GM12873 (cell line): Measurements from ENCODE around the gene CDKN2AIP.
A peak's percentile ranks its signal among the peaks of the same experiment; 100 is the strongest.

Experiments
- CTCF ChIP-seq: IDR thresholded peaks from 2 replicates; pipeline ENCODE4 v1.5.1; 2012; ENCODE audit warnings: low read depth, mild to moderate bottlenecking, moderate library complexity, low read length, control low read depth; ENCODE audit not compliant: insufficient read depth; ENCODE audit errors: missing control alignments

The CDKN2AIP gene

DNA sequence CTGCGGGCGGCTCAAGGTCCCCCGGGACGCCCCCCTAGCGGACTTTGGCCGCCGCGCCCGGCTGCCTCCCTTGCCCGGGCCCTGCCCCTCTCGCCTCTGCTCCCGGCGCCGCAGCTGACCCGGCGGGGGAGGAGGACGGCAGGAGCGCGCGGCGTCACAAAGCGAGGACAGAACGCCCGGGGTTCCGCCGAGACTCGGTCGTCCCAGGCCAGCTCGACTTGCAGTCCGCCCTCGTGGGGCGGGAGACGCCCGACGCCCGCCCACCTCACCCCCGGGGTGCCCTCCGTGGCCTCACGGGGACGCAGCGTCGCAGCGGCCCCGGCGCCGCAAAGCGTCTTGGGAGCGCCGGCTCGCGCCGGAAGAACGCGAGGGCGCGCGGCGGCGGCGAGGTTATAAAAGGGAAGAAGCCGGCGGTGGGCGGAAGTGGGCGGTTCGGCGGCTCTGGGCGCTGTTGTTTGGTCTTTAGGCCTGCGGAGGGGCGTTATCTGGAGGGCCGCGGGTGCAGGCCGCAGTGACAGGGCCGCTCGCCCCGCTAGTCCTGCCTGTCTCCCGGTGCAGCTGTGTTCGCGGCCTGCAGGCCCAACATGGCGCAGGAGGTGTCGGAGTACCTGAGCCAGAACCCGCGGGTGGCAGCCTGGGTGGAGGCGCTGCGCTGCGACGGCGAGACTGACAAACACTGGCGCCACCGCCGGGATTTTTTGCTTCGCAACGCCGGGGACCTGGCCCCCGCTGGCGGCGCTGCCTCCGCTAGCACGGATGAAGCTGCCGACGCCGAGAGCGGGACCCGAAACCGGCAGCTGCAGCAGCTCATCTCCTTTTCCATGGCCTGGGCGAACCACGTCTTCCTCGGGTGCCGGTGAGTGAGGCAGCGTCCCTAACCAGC, at the start of gene CDKN2AIP:
CDKN2AIP (plus strand) TSS at position 423 of the 883 bp plus-strand sequence; CDS start at position 585, 162 bp downstream.
- TF ChIP-seq CTCF: no peak

DNA sequence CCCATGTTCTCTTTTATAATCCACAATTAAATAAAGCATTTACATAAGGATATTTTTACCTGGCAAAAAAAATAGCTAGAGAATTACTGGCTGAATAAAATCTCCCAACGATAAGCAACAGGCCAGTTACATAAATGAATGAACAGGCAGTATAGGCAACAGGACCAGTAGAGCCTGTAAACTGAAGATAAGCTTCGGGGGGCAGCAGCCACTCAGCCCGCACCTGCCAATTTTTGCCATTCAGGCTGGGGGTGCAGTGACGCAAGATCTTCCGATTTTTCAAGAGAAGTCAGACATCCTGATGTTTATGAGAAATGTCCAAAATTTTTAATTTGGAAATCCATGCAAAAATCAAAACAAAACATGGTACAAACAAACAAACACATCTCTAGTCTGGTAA, 49.0 kb upstream of the CDKN2AIP start:
- TF ChIP-seq CTCF: no peak

GRCh38 chr4:183396227-183396637, 48.2 kb upstream of the CDKN2AIP start:
- no peak for TF ChIP-seq CTCF

- no peak for TF ChIP-seq CTCF
Observed at GRCh38 chr4:183397741-183398297, 46.6 kb upstream of the CDKN2AIP start.

DNA sequence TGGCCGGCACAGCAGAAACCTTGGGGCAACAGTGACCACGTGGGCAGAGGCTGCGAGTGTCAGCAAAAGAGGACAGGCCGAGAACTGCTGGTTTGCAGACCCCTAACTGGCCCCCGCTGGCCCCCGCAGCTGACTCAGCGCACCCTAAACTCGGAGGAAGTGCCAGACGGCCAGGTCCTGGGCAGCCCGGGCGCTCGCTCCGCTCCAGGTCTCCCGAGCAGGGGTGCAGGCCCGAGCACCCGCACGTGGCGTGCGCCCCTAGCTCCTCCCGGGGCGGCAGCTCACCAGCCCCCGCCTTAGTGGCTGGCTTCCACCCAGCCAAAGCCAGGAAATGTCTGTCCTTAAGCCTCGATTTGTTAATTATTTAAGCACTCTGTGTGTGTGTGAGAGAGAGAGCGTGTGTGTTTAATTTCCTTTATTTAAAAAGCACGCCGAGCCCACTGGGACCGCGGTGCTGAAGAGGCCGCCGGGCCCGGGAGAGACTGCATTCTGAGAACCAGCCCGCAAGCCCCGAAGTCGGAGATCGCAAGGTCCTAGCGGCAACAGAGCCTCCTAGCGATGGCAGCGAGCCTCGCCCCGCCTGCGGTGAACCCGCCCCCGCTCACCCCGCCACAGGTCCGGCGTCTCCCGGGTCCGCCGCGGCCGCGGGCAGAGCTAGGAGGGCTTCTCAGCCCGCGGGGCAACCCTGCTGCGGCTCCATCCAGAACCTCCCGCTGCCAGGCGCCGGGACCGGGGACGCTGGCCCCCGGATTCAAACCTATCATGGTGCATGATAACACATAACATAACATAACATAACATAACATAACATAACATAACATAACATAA, 45.9 kb upstream of the CDKN2AIP start:
- TF ChIP-seq CTCF: peak; percentile 57

GRCh38 chr4:183399126-183399522, 45.3 kb upstream of the CDKN2AIP start:
- TF ChIP-seq CTCF: no peak

DNA sequence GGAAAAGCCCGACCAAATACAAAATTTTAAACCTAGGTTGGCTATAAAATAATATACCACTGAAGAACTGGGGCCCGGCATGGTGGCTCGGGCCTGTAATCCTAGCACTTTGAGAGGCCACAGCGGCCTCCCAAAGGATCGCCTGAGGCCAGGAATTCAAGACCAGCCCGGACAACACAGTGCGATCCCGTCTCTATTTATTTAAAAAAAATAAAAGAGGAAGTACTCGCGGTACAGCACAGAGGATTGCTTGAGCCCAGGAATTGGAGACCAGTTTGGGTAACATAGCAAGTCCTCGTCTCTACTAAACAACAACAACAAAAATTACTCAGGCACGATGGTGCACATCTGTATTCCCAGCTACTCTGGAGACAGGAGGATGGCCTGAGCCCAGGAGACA, 44.8 kb upstream of the CDKN2AIP start:
- TF ChIP-seq CTCF: no peak
